ENCODE data around the gene INPP4A. TPM values are rescaled to one million over a fixed set of nuclear protein-coding genes. Genes with fewer than 3 reads are reported as not detected.

Gene INPP4A
- total and polyA plus RNA-seq, 10 of the 15 experiments (the other 5 are each of a cell fraction or from before 2014, with no cell fraction given): 4.7 to 62.3 (median 36.9) TPM

- no peak for TF ChIP-seq CTCF (IDR thresholded peaks at IDR 0.05 in 2 of 3, conservative IDR thresholded peaks at IDR 0.05 in 1 of 3; ENCODE audit: control insufficient read depth in 2 of 3, extremely low read depth in 1 of 3, insufficient read depth in 1 of 3, low read depth in 3 of 3, low read length in 3 of 3)
- TF ChIP-seq CHD2 (IDR thresholded peaks at IDR 0.05; ENCODE audit: borderline replicate concordance, low read depth, low read length): peak; percentile 91
- no peak for TF ChIP-seq KDM1A (IDR thresholded peaks at IDR 0.05; ENCODE audit: borderline replicate concordance)
- no peak for TF ChIP-seq YBX1 (IDR thresholded peaks at IDR 0.05)
- no peak for TF ChIP-seq NR2C2 (IDR thresholded peaks at IDR 0.05; ENCODE audit: borderline replicate concordance, control insufficient read depth, insufficient read length, low read depth)
- peak; percentile 73 for TF ChIP-seq MEF2B (IDR thresholded peaks at IDR 0.05; ENCODE audit: partially characterized antibody, poor library complexity, severe bottlenecking)
- TF ChIP-seq FOXK2 (IDR thresholded peaks at IDR 0.05): no peak
- TF ChIP-seq ZNF217 (IDR thresholded peaks at IDR 0.05): no peak
- peak; percentile 13 for TF ChIP-seq PBX3 (IDR thresholded peaks at IDR 0.05; ENCODE audit: insufficient replicate concordance, low read depth, low read length)
- TF ChIP-seq BHLHE40 (IDR thresholded peaks at IDR 0.05; ENCODE audit: borderline replicate concordance in 1 of 2, low read depth in 2 of 2, low read length in 1 of 2): peak; percentile 90 to 93
- TF ChIP-seq CHD4 (IDR thresholded peaks at IDR 0.05): no peak
- TF ChIP-seq ATF7 (IDR thresholded peaks at IDR 0.05; ENCODE audit: low read depth): peak; percentile 87
- peak; percentile 96 for TF ChIP-seq PAX5 (IDR thresholded peaks at IDR 0.05; ENCODE audit: borderline replicate concordance, low read depth, low read length)
- peak; percentile 66 for TF ChIP-seq POLR2AphosphoS5 (IDR thresholded peaks at IDR 0.05; ENCODE audit: low read length)
- peak; percentile 87 for TF ChIP-seq SP1 (IDR thresholded peaks at IDR 0.05; ENCODE audit: low read depth, low read length)
- 0 out of 2 replicates have a peak, but pooled peaks have one; percentile 7 for TF ChIP-seq ZNF384 (IDR thresholded peaks at IDR 0.05; ENCODE audit: borderline replicate concordance, low read depth, low read length)
- TF ChIP-seq ATF3 (IDR thresholded peaks at IDR 0.05; ENCODE audit: borderline replicate concordance, extremely low read depth, low read depth, low read length): no peak
- TF ChIP-seq SIX5 (IDR thresholded peaks at IDR 0.05; ENCODE audit: low read depth, low read length, severe bottlenecking): no peak
- no peak for TF ChIP-seq NFYB (IDR thresholded peaks at IDR 0.05; ENCODE audit: insufficient read depth, low read depth, low read length)
- peak; percentile 99 to 100 for TF ChIP-seq EP300 (IDR thresholded peaks at IDR 0.05; ENCODE audit: borderline replicate concordance in 1 of 2, control insufficient read depth in 1 of 2, low read depth in 2 of 2, low read length in 2 of 2)
- TF ChIP-seq STAT1 (conservative IDR thresholded peaks at IDR 0.05): no peak
- peak; percentile 99 for TF ChIP-seq NFIC (IDR thresholded peaks at IDR 0.05; ENCODE audit: low read depth, low read length)
- TF ChIP-seq SMAD5 (IDR thresholded peaks at IDR 0.05; ENCODE audit: low read depth): no peak
- no peak for TF ChIP-seq ZBTB4 (CRISPR knock-in tag; IDR thresholded peaks at IDR 0.05)
Observed at GRCh38 chr2:98483257-98483861, 38.7 kb downstream of the INPP4A start (continued).

All from GM12878 (cell line).